Fibroblast of the aortic adventitia (primary cell): Measurements from ENCODE around the gene HS3ST5. TPM values are rescaled to one million over a fixed set of nuclear protein-coding genes. Genes with fewer than 3 reads are reported as not detected.

Source experiments
- DNase-seq: peaks from one replicate; pipeline ENCODE4 v3.0.0-alpha.2; 2010; ENCODE audit warnings: low read depth
- H3K4me3 ChIP-seq: 2 replicates; pipeline ENCODE4 v1.5.1; 2011; ENCODE audit warnings: low read depth, mild to moderate bottlenecking, control low read depth, low read length, moderate library complexity
- CTCF ChIP-seq: IDR thresholded peaks from 2 replicates; pipeline ENCODE4 v1.5.1; 2011; ENCODE audit warnings: mild to moderate bottlenecking, low read length, control low read depth, inconsistent platforms; ENCODE audit not compliant: insufficient read depth
- total RNA-seq: library from RNA; depleted of rRNA; stranded (reverse); fragments of >200 nt; gene quantifications from 2 replicates; pipeline ENCODE4 v1.2.3, GENCODE V29; 2012; ENCODE audit warnings: low replicate concordance

The HS3ST5 gene
- total RNA-seq, 1 donor = 0.09 TPM

DNA sequence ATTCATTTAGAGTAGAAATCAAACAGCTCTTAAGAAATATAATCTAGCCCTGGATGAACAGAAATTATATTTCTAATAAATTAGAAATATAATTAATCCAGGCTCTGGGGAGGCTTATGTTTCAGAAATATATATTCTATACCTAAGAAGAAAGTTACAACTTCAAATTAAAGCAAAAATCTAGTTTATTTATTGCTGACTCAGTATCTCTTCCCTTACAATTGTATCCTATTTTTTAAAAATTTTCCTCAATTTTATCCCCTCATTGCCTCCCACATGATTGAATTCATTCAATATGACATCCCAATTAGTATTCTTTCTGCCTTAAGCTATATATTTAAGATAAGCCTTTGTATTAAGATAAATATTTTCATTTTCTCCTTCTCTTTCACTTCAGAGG, 71.4 kb downstream of the HS3ST5 start:
- H3K4me3 ChIP-seq = no peak overlapping the region
- TF ChIP-seq CTCF = no peak
- no peak for DNase-seq

DNA sequence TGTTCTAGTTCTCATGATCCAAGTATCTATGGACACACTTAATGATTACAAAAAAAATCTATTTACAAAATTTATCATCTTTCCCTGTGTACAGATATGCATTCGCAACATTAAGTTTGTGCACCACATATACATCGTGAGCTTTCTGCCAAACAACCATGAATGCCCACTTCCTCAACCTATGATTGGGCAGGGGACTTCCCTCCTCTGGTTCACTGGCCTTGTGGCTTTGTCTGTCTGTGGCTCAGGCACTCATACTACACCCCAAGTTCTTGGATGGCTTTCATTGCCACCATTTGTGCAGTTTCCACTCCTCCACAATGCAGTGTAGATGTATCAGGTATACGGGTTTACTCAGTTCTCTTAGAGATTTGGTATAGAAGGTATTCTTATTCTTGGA, 74.9 kb downstream of the HS3ST5 start:
- H3K4me3 ChIP-seq = no peak overlapping the region
- no peak for TF ChIP-seq CTCF
- no peak for DNase-seq

- TF ChIP-seq CTCF = no peak
- H3K4me3 ChIP-seq = no peak overlapping the region
- no peak for DNase-seq
Measured at GRCh38 chr6:114260810-114261209, 82.0 kb downstream of the HS3ST5 start.

- no peak for TF ChIP-seq CTCF
- H3K4me3 ChIP-seq = no peak overlapping the region
- no peak for DNase-seq
Measured at GRCh38 chr6:114258376-114258775, 84.4 kb downstream of the HS3ST5 start.

- no peak overlapping the region for H3K4me3 ChIP-seq
- no peak for TF ChIP-seq CTCF
Measured at GRCh38 chr6:114253431-114253830, 89.4 kb downstream of the HS3ST5 start.

DNA sequence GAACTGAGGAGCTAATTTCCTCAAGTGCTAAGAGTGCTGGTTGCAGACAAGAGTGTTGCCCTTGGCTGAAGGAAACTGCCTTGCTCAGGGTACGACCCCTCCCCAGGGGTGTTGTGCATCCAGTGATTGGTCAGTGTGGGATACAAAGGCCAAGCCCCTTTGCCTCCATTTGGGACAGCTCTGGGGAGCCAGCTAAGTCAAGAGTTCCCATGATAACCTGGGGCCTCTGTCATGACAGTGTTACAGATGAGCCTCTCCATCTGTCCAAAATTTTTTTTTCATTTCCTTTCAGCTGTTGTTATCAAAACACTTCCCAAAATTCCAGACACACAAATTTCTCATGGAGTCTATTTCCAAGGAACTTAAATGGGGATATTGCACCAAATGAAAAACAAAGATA, 93.3 kb downstream of the HS3ST5 start:
- DNase-seq = no peak

More at GRCh38 chr6:114253431-114253830, 89.4 kb downstream of the HS3ST5 start:
- DNase-seq = no peak

More for the DNA sequence above, 93.3 kb downstream of the HS3ST5 start:
- no peak for TF ChIP-seq CTCF
- no peak overlapping the region for H3K4me3 ChIP-seq
